CD1c-positive myeloid dendritic cell (primary cell): ENCODE measurements around the gene NAP1L5.

ENCODE experiments used
- DNase-seq: peaks from one replicate; pipeline ENCODE4 v3.0.0-alpha.2; 2016; ENCODE audit errors: extremely low spot score

The NAP1L5 gene

DNA sequence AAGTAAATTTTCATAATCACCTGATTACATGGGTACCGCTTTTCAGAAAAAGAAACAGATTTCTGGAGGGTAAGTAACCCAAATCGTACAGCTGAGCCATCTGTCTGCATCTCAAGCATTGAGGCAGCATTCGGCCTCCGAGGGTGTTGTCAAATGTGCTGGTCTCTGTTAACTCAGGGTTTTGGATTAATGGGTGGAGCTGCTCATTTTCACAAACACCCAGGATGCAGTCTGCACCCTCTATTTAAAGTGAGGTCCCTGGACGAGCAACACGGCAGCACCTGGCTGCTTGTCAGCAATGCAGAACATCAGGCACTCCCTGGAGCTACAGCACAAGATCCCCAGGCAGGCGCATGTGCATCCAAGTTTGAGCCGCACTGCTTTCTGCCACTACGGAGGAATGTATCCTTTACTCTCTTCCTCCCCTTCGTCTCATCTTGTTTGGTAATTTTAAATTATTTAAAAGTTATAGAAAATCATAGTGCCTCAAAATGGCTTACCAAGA, 24.7 kb upstream of the NAP1L5 start:
- DNase-seq, result no peak

DNA sequence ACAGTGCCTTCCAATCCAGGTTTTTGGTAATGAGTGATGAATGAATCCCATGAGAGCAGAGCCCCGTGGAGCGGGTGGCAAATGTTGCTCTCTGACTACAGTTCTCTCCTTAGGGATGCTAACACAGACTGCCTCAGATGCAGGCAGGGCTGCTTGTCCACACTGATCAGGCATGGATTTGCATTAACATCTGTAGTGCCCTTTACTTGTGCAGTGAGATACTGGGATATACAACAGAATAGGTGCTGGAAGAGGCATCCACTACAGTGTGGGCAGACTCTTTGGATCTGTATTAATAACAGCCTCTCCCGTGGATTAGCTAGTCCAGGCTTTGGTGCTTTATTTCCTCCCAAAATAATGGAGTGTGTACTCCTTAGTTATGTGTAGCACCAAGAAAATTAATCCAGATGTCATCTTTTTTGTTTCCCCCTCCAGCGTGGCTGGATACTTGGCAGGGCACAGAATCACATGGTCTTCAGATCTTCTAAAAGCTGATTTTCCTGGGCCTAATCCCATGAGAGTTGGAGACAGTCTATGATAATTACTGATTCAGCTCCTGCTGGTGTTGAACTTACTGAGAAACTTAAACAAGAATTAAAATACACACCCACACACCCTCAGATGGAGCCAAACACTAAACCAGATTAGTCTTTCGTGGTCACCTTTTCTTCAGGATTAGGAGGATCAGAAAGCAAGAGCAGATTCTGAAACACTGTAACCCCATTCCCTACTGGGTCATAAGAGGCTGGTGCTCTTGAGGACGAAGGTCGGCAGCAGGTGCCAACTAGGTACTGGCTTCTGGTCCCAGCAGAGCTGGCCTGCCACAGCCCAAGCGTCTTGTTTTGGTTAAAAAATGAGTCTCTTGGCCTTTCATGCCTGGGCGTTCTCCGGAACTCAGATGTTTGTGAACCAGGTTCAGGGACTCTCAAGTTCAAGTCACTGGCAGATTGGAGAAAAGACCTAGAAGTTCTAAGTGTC, 23.1 kb upstream of the NAP1L5 start:
- no peak for DNase-seq

DNA sequence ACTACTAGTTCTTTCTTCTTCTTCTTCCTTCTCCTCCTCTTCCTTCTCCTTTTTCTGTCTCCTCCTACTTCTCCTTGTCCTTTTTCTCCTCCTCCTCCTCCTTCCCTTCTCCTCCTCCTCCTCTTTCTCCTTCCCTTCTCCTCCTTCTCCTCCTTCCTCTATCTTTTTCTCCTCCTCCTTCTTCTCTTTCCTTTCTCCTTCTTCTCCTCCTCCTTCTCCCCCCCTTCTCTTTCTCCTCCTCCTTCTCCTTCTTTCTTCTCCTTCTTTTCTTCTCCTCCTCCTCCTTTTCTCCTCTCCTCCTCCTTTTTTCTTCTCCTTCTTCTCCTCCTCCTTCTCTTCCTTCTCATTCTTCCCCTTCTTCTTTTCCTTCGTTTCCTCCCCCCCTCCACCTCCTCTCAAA, 21.8 kb upstream of the NAP1L5 start:
- DNase-seq, result no peak

DNA sequence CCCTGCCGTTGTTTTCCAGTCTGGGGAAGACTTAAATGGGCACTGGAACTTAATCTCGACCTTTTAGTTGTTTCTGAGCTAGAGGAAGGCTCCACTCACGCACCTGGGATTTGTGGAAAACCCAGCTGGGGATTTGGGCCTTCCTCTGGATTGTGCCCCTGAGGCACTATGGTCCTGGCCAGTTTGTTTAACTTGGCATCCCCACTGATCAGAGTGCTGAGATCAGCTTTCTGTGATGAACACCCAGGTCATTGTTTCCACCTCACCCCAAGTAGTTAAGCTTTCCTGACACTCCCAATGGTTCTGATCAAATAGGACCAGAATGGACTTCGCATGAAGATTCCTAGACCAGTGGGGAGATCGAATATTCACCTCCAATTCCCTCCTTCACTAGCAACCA, 20.5 kb upstream of the NAP1L5 start:
- DNase-seq, result no peak

DNA sequence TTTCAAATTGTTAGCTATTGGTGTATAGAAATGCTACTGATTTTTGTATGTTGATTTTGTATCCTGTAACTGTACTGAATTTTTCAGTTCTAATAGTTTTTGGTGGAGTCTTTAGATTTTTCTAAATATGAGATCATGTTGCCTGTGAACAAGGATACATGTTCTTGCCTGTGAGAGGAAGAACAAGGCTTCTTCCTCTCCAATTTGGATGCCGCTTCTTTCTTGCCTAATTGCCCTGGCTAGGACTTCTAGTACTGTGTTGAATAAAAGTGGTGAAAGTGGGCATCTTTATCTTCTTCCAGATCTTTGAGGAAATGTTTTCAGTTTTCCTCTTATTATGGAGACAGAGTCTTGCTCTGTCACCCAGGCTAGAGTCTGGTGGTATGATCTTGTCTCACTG, 16.2 kb upstream of the NAP1L5 start:
- DNase-seq, result no peak

DNA sequence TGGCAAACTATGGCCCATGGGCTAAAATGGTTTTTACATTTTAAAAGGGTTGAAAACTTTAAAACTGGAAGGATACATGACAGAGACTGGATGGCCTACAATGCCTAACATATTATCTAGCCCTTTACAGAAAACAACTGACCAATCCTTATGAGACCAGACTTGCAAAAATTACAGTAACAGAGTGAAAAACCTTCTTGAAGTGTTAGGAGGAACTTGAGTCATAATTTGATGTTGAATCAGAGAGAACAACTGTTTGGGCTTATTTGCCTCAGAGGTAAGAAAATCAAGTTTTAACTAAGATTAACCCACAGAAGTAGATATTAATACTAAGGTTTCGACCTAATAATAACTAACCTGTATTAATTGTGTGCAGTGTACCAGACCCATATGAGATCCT, 12.4 kb upstream of the NAP1L5 start:
- no peak for DNase-seq

DNA sequence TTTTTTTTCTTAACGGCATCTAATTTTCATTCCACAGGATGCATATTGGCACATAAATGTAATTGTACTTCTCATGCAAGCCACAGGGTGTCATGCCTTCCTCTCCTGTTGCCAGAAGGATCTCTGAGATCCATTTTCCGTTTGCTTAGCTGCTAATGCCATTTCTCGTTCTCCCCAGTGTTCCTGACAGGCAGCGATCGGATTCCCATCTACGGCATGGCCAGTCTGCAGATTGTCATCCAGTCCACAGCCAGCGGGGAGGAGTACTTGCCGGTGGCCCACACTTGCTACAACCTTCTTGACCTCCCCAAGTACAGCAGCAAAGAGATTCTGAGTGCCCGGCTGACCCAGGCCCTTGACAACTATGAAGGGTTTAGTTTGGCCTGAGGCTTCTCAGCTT, 8.9 kb upstream of the NAP1L5 start:
- DNase-seq, result no peak

DNA sequence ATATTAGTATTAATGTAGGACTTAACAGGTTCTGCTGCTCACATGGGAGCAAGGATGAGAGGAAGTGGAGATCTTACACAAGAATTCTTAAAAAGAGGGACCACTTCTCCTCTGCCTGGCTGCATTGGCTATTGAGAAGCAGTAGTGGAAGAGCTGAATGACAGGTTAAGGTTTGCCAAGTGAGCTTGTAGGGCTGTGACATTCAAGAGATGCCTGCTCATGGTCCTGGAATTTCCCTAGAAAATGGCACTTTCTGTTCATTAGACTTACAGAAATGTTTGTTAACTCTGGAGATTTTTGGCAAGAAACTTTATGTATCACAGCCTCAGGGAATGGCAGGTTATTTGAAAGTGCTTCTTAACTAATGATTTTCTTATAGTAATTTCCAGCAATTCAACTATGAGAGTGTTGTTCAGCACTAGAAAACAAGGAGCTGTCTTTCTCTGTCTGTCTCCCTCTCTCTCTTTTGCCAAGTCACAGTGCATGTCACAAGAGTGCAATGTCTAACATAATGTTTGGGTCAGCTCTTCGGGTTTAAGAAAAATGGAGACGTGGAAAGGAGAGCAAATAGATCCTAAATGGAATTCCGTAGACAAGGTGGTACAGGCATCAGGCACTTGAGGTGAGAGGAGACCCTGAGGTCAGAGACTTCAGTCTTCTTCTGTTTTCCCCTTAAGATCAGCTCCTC, 8.3 kb upstream of the NAP1L5 start:
- DNase-seq, result no peak

DNA sequence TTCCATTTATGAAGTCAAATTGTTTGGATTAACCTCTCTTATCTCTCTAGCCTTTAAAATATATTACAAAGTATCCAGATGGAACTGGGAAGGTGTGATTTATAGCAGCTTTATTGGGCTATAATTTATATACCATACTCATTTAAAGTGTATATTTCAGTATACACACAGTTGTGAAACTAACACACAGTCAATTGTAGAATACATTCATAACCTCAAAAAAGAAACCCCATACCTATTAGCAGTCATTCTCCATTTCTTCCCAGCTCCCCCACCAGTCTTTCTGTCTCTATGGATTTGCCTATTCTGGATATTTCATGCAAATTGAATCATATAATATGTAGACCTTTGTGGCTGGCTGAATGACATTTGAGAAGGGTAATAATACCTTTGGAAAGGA, 7.6 kb upstream of the NAP1L5 start:
- DNase-seq, result no peak

DNA sequence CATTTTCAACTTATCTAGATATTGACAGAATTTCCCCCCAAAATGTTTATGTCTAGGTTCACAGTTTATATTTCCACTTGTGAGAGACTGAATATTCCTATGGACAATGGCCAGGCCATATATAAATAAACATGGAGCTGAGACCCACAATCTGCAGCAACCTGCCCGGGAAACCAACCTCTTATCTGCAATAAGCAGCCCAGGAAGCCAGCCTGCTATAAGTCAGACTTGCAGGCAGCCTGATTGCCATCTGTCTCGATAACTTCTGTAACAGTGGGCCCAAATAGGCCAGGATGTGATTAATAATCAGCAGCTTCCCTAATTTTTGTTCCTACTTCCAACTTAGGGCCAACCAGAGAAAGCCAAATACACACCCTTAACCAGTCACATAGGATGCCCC, 5.2 kb upstream of the NAP1L5 start:
- no peak for DNase-seq

DNA sequence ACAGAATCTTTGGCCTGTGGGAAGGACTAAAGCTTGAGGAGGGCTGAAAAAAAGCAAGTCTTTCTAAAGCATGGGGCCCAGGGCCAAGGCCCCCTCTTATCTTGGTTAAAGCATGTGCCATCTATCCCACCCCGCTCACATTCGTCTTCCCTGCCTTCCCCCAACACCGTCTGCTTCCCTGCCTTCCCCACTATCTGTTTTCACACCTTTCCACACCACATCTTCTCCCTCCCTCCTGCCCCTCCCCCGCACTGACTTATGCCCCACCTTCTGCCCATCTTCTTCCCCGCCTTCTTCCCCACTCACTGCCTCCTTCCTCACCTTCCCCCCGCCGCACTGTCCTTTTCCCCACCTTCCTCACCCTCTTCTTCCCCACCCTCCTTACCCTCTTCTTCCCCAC, 890 bp upstream of the NAP1L5 start:
- DNase-seq, result no peak

DNA sequence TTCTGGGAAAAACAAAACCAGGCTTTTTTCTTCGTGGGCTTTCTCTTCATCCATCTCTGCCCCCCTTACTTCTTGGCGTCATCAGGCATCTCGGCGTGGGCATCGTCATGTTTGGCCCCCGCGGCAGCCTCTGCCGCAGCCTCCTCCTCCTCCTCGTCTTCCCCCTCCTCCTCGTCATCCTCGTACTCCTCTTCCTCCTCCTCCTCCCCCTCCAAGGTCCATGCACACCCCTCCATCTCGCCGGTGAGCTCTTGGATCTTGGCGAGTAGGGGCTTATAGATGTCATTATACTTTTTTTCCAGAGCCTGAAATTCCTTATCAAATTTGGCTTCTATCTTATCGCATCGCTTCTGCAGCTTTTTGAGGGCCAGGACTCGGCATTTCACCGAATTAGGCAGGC, 488 bp downstream of the NAP1L5 start:
- DNase-seq, result no peak

DNA sequence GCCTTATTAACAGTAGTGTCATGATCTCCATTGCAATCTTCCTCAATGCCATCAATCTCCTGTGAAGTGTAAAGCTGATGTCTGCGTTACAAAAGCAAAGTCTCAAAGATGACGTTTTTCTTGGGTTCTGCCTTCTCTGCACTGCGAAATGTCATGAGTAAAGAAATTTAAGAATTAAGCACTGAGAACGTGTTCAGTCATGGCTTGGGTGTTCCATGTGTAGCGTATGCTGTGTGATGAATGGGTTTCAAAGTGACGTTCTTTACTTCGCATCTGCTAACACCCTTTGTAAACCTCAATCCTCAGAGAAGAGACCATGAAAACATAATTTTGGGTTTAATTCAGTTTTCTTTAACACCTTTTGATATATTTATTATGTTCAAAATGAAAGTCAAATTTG, 999 bp downstream of the NAP1L5 start:
- DNase-seq, result no peak

DNA sequence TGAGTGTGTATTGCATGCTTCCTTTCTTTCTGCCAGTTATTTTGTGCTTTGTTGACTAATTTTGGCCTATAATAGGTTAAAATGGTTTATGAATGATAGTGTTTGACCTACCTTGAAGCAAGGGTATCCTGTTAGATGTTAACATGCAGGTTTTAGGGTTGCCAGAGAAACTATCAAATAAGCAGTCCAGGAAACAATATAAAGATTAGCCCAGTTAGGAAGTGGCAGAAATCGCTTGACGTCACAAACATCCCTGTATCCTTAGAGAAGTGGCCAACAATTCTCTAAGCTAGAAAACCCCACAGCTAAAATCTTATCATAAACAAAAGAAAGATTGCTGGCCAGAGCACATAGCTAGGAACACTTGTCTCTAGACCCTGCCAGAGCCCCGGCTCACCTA, 3.8 kb downstream of the NAP1L5 start:
- no peak for DNase-seq

DNA sequence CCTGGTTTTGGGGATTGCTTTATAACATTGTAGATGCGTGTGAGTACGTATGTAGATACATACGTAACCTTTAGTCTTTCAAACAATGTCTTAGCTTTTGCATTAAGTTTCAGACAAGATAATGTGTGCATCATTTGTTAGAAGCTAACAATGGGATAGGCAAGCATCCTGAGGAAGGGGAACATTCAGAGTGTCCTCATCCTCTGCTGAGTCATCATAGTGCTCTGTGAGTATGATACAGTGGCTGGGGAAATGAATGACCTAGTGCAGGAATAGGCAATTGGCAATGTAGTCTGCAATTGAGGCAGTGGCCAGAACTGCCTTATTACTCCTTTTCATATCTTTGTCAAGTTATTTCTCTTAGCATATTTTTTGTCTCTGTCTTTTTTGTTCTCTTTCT, 7.3 kb downstream of the NAP1L5 start:
- no peak for DNase-seq

DNA sequence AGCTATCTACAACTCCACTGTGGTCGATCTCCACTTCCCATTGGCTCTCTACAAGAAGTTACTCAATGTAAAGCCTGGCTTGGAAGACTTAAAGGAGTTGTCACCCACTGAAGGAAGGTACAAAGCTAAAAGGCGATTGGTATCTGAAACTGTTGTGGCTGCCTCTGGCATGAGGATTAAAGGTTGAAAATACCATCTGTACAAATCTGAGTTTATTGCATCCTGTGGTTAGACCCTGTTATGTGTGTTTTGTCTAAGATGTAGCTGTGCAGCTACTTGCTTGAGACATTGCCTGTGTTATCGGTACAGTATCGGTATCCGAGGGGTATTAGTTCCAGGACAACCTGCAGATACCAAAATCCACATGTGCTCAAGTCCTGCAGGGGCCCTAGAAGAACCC, 16.4 kb downstream of the NAP1L5 start:
- DNase-seq, result no peak

DNA sequence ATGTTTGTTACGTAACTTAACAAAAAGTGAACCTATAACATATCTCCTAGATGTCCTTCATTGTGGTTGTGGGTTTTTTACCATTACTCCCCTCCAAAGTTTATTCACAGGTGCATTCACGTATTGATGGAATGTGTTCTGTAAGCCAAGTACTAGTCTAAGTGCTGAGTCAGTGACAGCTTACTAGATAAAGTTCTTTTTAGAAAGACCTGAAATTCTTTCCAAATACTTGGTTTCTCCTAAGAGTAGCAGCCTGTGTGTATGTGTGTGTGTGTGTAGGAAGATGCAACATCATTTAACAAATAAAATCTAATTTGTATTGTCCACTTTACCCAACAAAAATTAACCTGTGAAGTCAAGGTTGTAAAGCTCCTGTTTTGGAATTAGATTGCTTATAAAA, 22.1 kb downstream of the NAP1L5 start:
- DNase-seq, result no peak

DNA sequence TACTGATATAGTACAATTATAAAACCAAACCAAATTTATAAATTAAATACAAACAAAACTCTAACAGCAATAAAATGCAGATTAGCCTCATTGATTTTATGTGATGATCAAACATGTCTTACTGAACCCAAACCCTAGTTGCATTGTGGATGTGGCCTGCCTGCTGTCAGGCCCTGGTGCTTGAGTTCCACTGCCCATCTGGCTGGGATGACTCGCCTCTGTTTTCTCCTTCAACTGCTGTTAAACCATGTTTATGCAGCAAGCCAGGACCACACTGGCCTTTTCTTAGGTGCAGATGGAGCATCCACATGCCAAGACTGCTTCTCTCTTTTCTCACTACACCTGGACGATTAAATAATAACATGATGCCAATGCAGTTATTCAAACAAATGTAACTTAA, 22.6 kb downstream of the NAP1L5 start:
- no peak for DNase-seq

DNA sequence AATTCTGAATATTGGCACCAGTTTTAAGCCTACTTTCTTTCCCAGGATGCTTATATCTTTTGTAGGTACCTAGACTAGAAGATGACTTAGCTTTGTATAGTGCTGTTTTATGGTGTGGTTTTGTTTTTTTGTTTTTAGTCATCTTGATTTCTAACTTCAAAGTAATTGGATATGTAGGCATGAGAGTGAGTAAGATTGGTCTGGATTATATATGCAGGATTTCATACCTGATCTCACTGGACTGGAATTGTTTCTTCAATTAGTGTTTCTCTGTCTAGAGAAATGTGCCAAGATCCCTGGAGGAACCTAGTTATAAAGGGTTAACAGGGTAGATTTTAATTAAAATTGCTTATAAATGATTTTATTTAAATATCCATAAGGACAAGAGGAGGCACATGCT, 23.1 kb downstream of the NAP1L5 start:
- no peak for DNase-seq

DNA sequence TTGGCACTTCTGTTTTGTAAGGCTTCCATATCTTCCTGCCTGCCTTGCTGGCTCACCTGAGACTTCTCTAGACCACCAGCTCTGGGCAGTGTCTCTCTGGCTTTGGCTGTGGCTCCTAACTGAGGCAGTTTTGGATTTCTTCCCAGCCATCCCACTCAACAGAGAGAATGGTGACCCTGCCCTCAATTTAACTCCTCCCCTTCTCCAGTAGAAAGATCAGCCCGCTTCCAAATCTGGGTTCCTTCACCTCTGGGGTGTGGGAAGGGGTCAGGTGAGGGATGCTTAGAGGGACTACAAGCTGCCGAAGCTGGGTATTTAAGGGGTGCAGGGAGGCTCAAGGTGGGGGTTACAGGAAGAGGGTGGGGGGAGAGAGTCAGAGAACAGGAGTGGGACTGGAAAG, 23.7 kb downstream of the NAP1L5 start:
- no peak for DNase-seq

DNA sequence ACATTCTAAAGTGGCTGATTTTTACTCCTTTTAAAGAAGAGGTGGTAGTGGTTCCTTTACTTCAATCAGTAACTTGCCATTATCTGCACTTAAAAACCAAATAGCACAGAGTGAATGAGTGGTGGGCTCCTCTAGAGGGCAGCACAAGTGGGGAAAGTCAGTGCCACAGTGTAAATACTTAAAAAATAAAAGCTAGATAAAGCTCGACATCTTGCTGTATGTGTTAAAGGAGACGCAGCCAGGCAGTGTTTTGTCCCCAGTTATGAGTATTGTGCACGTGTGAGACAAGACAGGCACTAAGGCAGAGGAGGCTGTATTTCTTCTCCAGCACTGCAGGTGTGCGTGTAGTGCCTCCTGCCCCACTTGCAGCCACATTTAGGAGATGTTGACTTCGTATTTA, 24.6 kb downstream of the NAP1L5 start:
- DNase-seq, result peak; percentile 3

DNA sequence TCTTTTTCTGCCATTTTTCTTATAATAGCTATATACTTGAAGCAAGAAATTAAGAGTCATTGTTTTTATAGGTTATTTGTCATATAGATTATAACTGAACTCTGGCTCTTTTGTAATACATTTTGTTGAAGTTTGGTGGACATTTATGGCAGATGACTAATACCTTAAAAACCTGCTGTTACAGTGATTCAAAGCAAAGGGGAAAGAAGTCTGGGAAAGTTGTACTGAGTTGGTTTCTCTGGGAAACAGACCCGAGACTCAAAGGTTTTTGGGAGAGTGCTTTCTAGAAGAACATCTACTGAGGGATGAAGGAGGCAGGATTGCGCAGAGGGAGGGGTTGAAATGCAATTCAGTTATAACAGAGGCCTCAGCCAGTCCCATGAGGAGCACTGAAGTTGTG, 35.9 kb downstream of the NAP1L5 start:
- no peak for DNase-seq
